Ascending aorta (tissue), 2 donors: ENCODE data around the gene UCHL5. TPM values are rescaled to one million over a fixed set of nuclear protein-coding genes. Genes with fewer than 3 reads are reported as not detected.
"Not testable (repeated sequence)": the region's sequence is repeated elsewhere in the genome, so short reads cannot be mapped to it uniquely, and the experiment has no call there.

Experiments
- DNase-seq, 2 donors: peaks; one replicate each; pipeline ENCODE4 v3.0.0-alpha.2; 2019; ENCODE audit warnings: low spot score in 2 of 2
- H3K27ac ChIP-seq, 2 donors: fragments of 200-600 bp; sonication (generic); one replicate each; pipeline ENCODE4 v1.5.1; 2016 to 2017; ENCODE audit warnings: mild to moderate bottlenecking in 1 of 2
- H3K27me3 ChIP-seq: fragments of 200-600 bp; sonication (generic); one replicate; pipeline ENCODE4 v1.5.1; 2017
- H3K36me3 ChIP-seq, 2 donors: fragments of 200-600 bp; sonication (generic); one replicate each; pipeline ENCODE4 v1.5.1; 2016
- H3K4me1 ChIP-seq, 2 donors: fragments of 200-600 bp; sonication (generic); one replicate each; pipeline ENCODE4 v1.5.1; 2016 to 2017; ENCODE audit warnings: mild to moderate bottlenecking in 1 of 2
- H3K4me3 ChIP-seq, 2 donors: fragments of 200-600 bp; sonication (generic); one replicate each; pipeline ENCODE4 v1.5.1; 2016 to 2017; ENCODE audit warnings: mild to moderate bottlenecking in 1 of 2
- H3K9me3 ChIP-seq, 2 donors: fragments of 200-600 bp; sonication (generic); one replicate each; pipeline ENCODE4 v1.5.1; 2016
- intact Hi-C: fragments of 100-400 bp; cut with DNase I; formaldehyde crosslinking; loops from one replicate; pipeline ENCODE4 v1.15.1; 2023
- total RNA-seq: library from RNA; depleted of rRNA; stranded (reverse); fragments of >200 nt; gene quantifications from one replicate; pipeline ENCODE4 v1.1.0, GENCODE V29; 2016
- TF ChIP-seq, protein P1 (sequence below), 3 experiments: fragments of 200-600 bp in 2 of 3; fragments of 450-650 bp in 1 of 3; sonication (generic) in 2 of 3; IDR thresholded peaks; one replicate each; pipeline ENCODE4 v1.5.1; 2016 to 2019; ENCODE audit warnings: antibody characterized with exemption in 3 of 3, mild to moderate bottlenecking in 1 of 3, moderate library complexity in 1 of 3

UCHL5 gene
- total RNA-seq, 1 donor from 2014 or later, result 4.2 TPM

DNA sequence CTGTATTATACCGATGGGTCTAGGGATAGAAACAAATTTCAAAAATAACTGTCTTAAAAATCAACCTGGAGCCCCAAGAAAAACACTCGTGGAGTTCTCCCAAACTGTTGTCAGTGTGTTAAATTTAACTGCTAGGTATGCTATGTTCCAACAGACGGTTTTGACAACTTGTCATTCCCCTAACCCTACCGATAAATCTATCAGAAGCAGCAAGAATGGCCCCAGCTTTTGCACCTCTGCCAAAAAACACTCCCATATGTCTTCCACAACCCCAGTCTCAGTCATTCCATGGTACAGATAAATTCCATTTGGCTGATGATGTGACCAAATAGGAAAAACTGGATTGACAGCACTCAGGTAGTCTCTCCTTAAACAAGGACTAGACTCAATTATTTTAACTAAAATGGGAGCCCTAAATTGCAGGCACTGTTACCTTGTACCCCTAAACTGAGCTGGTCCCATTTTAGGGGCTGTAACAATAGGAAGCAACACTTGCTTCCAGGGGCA is 4.9 kb downstream of the UCHL5 start:
- DNase-seq, result no peak
- intact Hi-C loops, result no loop called here
- H3K27ac ChIP-seq, result no peak overlapping the region
- no peak overlapping the region for H3K4me3 ChIP-seq
- H3K9me3 ChIP-seq, result no peaks in the 10 kb centered on the region
- no peaks in the 10 kb centered on the region for H3K27me3 ChIP-seq
- H3K36me3 ChIP-seq, result peaks cover 6 to 9% of the 10 kb centered on the region in 2 donors
- TF ChIP-seq, protein P1, sequence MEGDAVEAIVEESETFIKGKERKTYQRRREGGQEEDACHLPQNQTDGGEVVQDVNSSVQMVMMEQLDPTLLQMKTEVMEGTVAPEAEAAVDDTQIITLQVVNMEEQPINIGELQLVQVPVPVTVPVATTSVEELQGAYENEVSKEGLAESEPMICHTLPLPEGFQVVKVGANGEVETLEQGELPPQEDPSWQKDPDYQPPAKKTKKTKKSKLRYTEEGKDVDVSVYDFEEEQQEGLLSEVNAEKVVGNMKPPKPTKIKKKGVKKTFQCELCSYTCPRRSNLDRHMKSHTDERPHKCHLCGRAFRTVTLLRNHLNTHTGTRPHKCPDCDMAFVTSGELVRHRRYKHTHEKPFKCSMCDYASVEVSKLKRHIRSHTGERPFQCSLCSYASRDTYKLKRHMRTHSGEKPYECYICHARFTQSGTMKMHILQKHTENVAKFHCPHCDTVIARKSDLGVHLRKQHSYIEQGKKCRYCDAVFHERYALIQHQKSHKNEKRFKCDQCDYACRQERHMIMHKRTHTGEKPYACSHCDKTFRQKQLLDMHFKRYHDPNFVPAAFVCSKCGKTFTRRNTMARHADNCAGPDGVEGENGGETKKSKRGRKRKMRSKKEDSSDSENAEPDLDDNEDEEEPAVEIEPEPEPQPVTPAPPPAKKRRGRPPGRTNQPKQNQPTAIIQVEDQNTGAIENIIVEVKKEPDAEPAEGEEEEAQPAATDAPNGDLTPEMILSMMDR (IDR thresholded peaks at IDR 0.05), result no peak
- peaks cover 0 to 9% of the 10 kb centered on the region in 2 donors for H3K4me1 ChIP-seq

DNA sequence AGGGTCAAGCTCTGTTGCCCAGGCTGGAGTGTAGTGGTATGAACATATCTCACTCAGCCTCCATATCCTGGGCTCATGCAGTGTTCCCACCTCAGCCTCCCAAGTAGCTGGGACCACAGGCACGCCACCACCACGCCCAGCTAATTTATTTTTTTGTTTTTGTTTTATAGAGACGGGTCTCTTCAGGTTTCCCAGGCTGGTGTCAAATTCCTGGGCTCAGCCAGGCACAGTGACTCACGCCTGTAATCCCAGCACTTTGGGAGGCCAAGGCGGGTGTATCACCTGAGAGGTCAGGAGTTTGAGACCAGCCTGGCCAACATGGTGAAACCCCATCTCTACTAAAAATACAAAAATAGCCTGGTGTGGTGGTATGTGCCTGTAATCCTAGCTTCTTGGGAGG is 10.2 kb downstream of the UCHL5 start:
- intact Hi-C loops, H3K27me3 ChIP-seq, H3K4me3 ChIP-seq, H3K9me3 ChIP-seq, DNase-seq, H3K4me1 ChIP-seq, H3K27ac ChIP-seq: not testable (repeated sequence)
- H3K36me3 ChIP-seq, result peaks cover 16 to 21% of the 10 kb centered on the region in 2 donors

DNA sequence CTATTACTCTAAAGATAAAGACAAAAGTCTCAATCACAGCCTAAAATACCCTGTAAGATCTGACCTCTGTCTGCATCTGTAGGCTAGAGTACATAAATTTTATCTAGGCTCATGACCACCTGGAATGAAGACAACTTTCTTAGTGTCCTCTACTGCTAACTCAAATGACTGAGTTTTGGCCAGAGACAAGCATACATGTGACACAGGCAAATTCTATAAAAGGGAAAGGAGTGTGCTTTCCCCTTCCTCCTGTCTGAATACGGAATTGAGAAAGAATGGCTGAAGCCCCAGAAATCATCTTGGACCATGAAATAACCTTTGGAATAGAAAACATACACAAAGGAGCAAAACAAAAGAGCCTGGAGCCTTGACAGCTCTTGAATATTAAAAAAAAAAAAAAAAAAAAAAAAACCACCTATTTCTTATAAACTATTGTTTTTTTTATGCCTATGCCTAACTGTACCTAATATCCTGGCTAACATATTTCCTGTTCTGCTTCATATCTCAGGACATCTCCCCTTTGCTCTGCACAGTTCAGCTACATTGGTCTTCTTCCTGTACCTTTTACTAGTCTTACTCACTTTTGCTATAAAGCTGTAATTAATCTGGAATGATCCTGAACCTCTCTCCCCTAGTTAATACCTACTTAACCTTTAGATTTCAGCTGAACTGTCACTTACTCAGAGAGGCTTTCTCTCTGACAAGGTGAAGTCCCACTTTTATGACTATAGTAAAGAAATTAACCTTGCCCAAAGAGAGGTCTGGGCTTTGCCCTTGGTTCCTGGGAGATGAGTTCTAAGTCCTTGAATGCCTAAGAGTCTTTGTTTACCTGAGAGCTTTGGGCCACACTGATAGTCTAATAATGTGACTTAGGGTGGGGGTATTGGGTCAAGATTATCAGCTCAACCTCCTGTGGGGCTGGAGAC is 16.1 kb downstream of the UCHL5 start:
- H3K4me3 ChIP-seq, result no peak overlapping the region
- H3K27me3 ChIP-seq, result no peaks in the 10 kb centered on the region
- TF ChIP-seq, protein P1 (IDR thresholded peaks at IDR 0.05), result no peak
- H3K27ac ChIP-seq, result no peak overlapping the region
- DNase-seq, result no peak
- H3K4me1 ChIP-seq, result no peaks in the 10 kb centered on the region
- no peaks in the 10 kb centered on the region for H3K9me3 ChIP-seq
- intact Hi-C loops, result no loop called here
- peaks cover 5 to 11% of the 10 kb centered on the region in 2 donors for H3K36me3 ChIP-seq

DNA sequence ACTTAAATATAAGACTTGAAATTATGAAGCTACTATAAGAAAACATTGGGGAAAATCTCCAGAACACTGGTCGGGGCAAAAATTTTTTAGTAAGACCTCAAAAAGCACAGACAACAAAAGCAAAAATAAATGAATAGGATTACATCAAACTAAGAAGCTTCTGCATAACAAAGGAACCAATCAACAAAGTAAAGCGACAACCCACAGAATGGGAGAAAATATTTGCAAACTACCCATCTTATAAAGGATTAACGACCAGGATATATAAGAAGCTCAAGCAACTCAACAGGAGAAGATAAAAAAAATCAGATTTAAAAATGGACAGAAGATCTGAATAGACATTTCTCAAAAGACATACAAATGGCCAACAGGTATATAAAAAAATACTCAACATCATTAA is 19.1 kb downstream of the UCHL5 start:
- TF ChIP-seq, protein P1 (IDR thresholded peaks at IDR 0.05), result no peak
- no peaks in the 10 kb centered on the region for H3K4me1 ChIP-seq
- DNase-seq, result no peak
- intact Hi-C loops, result no loop called here
- H3K9me3 ChIP-seq, result no peaks in the 10 kb centered on the region
- H3K36me3 ChIP-seq, result peaks cover 0 to 11% of the 10 kb centered on the region in 2 donors
- no peak overlapping the region for H3K27ac ChIP-seq
- H3K27me3 ChIP-seq, result no peaks in the 10 kb centered on the region
- H3K4me3 ChIP-seq, result no peak overlapping the region

DNA sequence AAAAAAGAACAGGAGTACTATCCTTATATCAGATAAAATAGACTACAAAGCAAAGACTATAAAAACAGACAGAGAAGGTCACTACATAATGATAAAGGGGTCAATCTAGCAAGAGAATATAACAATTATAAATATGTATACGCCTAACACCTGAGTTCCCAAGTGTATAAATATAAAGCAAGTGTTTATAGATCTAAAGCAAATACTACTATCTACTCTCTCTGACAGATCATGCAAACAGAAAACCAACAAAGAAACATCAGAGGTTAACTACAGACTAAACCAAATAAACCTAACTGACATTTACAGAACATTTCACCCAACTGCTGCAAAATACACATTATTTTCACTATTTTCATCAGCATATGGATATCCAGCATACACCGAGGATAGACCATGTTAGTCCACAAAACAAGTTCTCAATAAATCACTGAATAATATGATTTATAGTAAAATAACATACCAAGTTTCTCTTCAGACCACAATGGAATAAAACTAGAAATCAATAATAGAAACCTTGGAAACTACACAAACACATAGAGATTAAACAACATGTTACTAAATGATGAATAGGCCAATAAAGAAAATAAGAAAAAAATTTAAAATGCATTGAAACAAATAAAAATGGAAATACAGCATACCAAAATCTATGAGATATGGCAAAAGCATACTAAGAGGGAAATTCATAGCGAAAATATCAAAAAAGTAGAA is 22.7 kb downstream of the UCHL5 start:
- H3K4me3 ChIP-seq, result no peak overlapping the region
- intact Hi-C loops, result no loop called here
- no peaks in the 10 kb centered on the region for H3K36me3 ChIP-seq
- no peak for DNase-seq
- no peaks in the 10 kb centered on the region for H3K9me3 ChIP-seq
- no peak overlapping the region for H3K27ac ChIP-seq
- TF ChIP-seq, protein P1 (IDR thresholded peaks at IDR 0.05), result no peak
- H3K4me1 ChIP-seq, result no peaks in the 10 kb centered on the region
- no peaks in the 10 kb centered on the region for H3K27me3 ChIP-seq

DNA sequence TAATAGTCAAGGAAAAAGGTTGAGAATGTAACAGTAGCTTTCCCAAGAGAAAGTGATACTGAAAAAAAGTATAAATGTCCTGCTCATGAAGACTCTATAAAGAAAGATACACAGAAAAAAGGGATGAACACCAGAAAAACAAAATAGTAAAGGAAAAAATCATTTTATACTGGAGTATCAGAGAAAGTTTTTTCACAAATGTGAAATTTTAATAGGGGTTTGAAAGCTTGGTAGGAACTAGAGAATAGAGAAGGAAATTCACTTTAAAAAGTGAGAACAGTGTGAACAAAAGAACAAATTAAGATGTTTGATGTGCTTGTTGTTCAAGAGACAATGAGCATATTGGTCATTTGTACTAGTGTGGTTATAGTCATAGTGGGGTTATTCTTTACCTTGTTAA is 25.6 kb downstream of the UCHL5 start:
- no peak overlapping the region for H3K27ac ChIP-seq
- H3K36me3 ChIP-seq, result no peaks in the 10 kb centered on the region
- no peaks in the 10 kb centered on the region for H3K27me3 ChIP-seq
- no peak overlapping the region for H3K4me3 ChIP-seq
- H3K4me1 ChIP-seq, result no peaks in the 10 kb centered on the region
- intact Hi-C loops, result no loop called here
- H3K9me3 ChIP-seq, result no peaks in the 10 kb centered on the region
- DNase-seq, result no peak
- TF ChIP-seq, protein P1 (IDR thresholded peaks at IDR 0.05), result no peak

DNA sequence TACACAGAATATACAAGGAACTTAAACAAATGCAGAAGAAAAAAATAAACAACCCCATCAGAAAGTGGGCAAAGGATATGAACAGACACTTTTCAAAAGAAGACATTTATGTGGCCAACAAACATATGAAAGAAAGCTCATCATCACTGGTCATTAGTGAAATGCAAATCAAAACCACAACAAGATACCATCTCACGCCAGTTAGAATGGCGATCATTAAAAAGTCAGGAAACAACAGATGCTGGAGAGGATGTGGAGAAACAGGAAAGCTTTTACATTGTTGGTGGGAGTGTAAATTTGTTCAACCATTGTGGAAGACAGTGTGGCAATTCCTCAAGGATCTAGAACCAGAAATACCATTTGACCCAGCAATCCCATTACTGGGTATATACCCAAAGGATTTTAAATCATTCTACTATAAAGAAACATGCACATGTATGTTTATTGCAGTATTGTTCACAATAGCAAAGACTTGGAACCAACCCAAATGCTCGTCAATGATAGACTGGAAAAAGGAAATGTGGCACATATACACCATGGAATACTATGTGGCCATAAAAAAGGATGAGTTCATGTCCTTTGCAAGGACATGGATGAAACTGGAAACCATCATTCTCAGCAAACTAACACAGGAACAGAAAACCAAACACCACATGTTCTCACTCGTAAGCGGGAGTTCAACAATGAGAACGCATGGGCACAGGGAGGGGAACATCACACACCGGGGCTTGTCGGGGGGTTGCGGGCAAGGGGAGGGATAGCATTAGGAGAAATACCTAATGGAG is 26.3 kb downstream of the UCHL5 start:
- H3K27ac ChIP-seq, DNase-seq, H3K4me1 ChIP-seq, H3K36me3 ChIP-seq, H3K4me3 ChIP-seq, intact Hi-C loops, H3K9me3 ChIP-seq, H3K27me3 ChIP-seq: not testable (repeated sequence)
